K562 (cell line): ENCODE results near the gene LRRC71. TPM values are rescaled to one million over a fixed set of nuclear protein-coding genes. Genes with fewer than 3 reads are reported as not detected.

ENCODE experiments used
- BCOR ChIP-seq: fragments of 450-650 bp; IDR thresholded peaks from 2 replicates; pipeline ENCODE4 v1.6.1; 2016
- CHD1 ChIP-seq: fragments of 200-600 bp; sonication (generic); IDR thresholded peaks from one replicate; pipeline ENCODE4 v1.6.1; 2012; ENCODE audit warnings: mild to moderate bottlenecking, moderate library complexity, low read length, inconsistent platforms
- CREM ChIP-seq: IDR thresholded peaks from 2 replicates; pipeline ENCODE4 v1.6.1; 2014; ENCODE audit warnings: antibody characterized with exemption, low read depth
- DPF2 ChIP-seq: fragments of 450-650 bp; IDR thresholded peaks from 2 replicates; pipeline ENCODE4 v1.6.1; 2016
- GATA2 ChIP-seq: sonication (generic); formaldehyde crosslinking; IDR thresholded peaks from 2 replicates; pipeline ENCODE4 v1.4.0; 2020; ENCODE audit warnings: mild to moderate bottlenecking, missing genetic modification reagents
- HDAC1 ChIP-seq, 2 experiments: fragments of 450-650 bp; IDR thresholded peaks; 2 replicates each; pipeline ENCODE4 v1.6.1; 2016 to 2017; ENCODE audit warnings: inconsistent platforms in 1 of 2, mild to moderate bottlenecking in 1 of 2, moderate library complexity in 1 of 2
- HDAC2 ChIP-seq: fragments of 450-650 bp; IDR thresholded peaks from 2 replicates; pipeline ENCODE4 v1.6.1; 2016; ENCODE audit warnings: mild to moderate bottlenecking
- KLF16 ChIP-seq: IDR thresholded peaks from 2 replicates; pipeline ENCODE4 v1.6.1; 2016; ENCODE audit warnings: antibody characterized with exemption
- MTA2 ChIP-seq: fragments of 450-650 bp; IDR thresholded peaks from 2 replicates; pipeline ENCODE4 v1.6.1; 2016; ENCODE audit warnings: low read depth
- PHB ChIP-seq: fragments of 250-450 bp; sonication (Bioruptor Pico); IDR thresholded peaks from 2 replicates; pipeline ENCODE4 v1.5.0; 2021
- SMARCE1 ChIP-seq: fragments of 450-650 bp; IDR thresholded peaks from 2 replicates; pipeline ENCODE4 v1.7.1; 2016; ENCODE audit warnings: mild to moderate bottlenecking
- TAF1 ChIP-seq: IDR thresholded peaks from 2 replicates; pipeline ENCODE4 v1.6.1; 2011; ENCODE audit warnings: mild to moderate bottlenecking, low read length, moderate library complexity; ENCODE audit not compliant: insufficient read depth, control insufficient read depth, severe bottlenecking; ENCODE audit errors: extremely low read depth
- ZBTB7A ChIP-seq: IDR thresholded peaks from 2 replicates; pipeline ENCODE4 v1.6.1; 2011; ENCODE audit warnings: low read depth, mild to moderate bottlenecking, low read length, moderate library complexity, borderline replicate concordance; ENCODE audit not compliant: control insufficient read depth
- polyA plus RNA-seq, 8 experiments: library from polyadenylated mRNA; depleted of rRNA in 4 of 8; stranded (reverse) in 5 of 8; unstranded in 3 of 8; fragments of >200 nt; fragmentation: Nextera tagmentation in 2 of 8; fragmentation: Illumina TruSeq in 1 of 8; extraction: Ambion mirVana in 2 of 8; extraction: Trizol in 1 of 8; gene quantifications; 2 replicates each; pipeline versions ENCODE4 v1.2.1 to v1.2.3, GENCODE V29; 2011 to 2014; ENCODE audit warnings: inconsistent platforms in 1 of 8, missing spikeins in 1 of 8
- total RNA-seq, 7 experiments: library from RNA; depleted of rRNA in 6 of 7; stranded (reverse); fragments of >200 nt in 6 of 7; fragmentation: Illumina TruSeq in 2 of 7; extraction: Trizol in 2 of 7; gene quantifications; 2 replicates each; pipeline versions ENCODE4 v1.2.1 to v1.2.3, GENCODE V29; 2011 to 2021; ENCODE audit warnings: low replicate concordance in 1 of 7
- TF ChIP-seq, protein P1 (sequence below): fragments of 150-350 bp; IDR thresholded peaks from 2 replicates; pipeline ENCODE4 v1.6.1; 2014; ENCODE audit warnings: low read depth, mild to moderate bottlenecking, low read length, borderline replicate concordance
- TF ChIP-seq, protein P2 (sequence below): fragments of 200-800 bp; sonication (Bioruptor generic); IDR thresholded peaks from 2 replicates; pipeline ENCODE4 v1.6.1; 2017; ENCODE audit warnings: missing genetic modification characterization, missing compliant biosample characterization
- TF ChIP-seq, protein P3 (sequence below): fragments of 450-650 bp; IDR thresholded peaks from 2 replicates; pipeline ENCODE4 v1.6.1; 2017; ENCODE audit warnings: antibody characterized with exemption, mild to moderate bottlenecking
- TF ChIP-seq, protein P4 (sequence below), 2 experiments: IDR thresholded peaks; 2 replicates each; pipeline ENCODE4 v1.6.1; 2011; ENCODE audit warnings: borderline replicate concordance in 1 of 2, control low read depth in 1 of 2, low read depth in 1 of 2, low read length in 1 of 2, mild to moderate bottlenecking in 1 of 2, mixed read lengths in 1 of 2, moderate library complexity in 1 of 2; ENCODE audit not compliant: insufficient read depth in 1 of 2, insufficient read length in 1 of 2, poor library complexity in 1 of 2, severe bottlenecking in 1 of 2; ENCODE audit errors: extremely low read depth in 1 of 2

Gene LRRC71
- total and polyA plus RNA-seq, 9 of the 15 experiments (the other 6 are each of a cell fraction or from before 2014, with no cell fraction given), result 0.06 to 1.2 (median 0.51) TPM; not detected in 1

DNA sequence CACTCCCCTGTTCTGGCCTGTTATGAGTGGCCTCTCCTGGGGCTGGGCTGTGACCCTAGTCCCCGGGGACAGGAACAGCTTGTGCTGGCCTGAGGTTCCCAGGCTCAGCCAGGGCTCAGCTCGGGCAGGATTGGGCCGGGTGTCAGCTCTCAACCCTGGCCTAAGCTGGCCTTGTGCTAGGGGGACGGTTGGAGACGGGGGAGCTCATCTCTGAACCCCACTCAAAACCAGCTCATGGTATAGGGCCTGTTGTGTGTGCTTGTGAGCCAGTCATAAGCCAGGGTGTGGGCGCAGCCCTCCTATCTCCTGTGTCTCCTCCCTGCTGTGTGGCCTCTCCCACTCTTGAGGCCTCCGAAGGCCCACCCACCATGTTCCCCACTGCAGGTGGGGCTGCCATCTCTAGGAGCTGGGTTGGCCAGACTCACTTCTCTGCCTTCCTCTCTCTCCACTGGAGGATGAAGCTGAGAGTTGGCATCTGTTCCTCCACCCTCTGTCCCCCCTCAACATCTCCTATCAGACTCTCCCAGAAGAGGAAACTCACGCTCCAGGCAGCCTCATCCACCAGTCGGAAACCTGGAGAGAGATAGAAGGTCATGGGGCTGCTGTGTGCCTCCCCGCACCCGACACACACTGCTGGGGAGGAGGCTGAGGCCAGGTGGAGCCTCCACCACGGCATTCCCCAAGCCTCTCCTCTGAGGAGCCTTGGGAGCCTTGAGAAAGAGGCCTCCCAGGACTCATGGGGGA lies 25.5 kb upstream of the LRRC71 start (continued):
- TF ChIP-seq, protein P1, sequence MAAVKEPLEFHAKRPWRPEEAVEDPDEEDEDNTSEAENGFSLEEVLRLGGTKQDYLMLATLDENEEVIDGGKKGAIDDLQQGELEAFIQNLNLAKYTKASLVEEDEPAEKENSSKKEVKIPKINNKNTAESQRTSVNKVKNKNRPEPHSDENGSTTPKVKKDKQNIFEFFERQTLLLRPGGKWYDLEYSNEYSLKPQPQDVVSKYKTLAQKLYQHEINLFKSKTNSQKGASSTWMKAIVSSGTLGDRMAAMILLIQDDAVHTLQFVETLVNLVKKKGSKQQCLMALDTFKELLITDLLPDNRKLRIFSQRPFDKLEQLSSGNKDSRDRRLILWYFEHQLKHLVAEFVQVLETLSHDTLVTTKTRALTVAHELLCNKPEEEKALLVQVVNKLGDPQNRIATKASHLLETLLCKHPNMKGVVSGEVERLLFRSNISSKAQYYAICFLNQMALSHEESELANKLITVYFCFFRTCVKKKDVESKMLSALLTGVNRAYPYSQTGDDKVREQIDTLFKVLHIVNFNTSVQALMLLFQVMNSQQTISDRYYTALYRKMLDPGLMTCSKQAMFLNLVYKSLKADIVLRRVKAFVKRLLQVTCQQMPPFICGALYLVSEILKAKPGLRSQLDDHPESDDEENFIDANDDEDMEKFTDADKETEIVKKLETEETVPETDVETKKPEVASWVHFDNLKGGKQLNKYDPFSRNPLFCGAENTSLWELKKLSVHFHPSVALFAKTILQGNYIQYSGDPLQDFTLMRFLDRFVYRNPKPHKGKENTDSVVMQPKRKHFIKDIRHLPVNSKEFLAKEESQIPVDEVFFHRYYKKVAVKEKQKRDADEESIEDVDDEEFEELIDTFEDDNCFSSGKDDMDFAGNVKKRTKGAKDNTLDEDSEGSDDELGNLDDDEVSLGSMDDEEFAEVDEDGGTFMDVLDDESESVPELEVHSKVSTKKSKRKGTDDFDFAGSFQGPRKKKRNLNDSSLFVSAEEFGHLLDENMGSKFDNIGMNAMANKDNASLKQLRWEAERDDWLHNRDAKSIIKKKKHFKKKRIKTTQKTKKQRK, result no peak
- TF ChIP-seq, protein P2, sequence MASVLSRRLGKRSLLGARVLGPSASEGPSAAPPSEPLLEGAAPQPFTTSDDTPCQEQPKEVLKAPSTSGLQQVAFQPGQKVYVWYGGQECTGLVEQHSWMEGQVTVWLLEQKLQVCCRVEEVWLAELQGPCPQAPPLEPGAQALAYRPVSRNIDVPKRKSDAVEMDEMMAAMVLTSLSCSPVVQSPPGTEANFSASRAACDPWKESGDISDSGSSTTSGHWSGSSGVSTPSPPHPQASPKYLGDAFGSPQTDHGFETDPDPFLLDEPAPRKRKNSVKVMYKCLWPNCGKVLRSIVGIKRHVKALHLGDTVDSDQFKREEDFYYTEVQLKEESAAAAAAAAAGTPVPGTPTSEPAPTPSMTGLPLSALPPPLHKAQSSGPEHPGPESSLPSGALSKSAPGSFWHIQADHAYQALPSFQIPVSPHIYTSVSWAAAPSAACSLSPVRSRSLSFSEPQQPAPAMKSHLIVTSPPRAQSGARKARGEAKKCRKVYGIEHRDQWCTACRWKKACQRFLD (CRISPR knock-in tag), result peak; percentile 71; the same call in 1 of the 2 replicates
- TF ChIP-seq TAF1 (peak; percentile 20), BCOR (0 out of 2 replicates have a peak, but pooled peaks have one; percentile 12), GATA2 (CRISPR knock-in tag) (peak; percentile 65; the same call in 1 of the 2 replicates), HDAC1 (IDR thresholded peaks at IDR 0.05) (peak in 1 of 2 experiments; percentile 45; a peak in 1 of 4 replicates), PHB (CRISPR knock-in tag) (0 out of 2 replicates have a peak, but pooled peaks have one; percentile 63), MTA2 (peak; percentile 71), SMARCE1 (0 out of 2 replicates have a peak, but pooled peaks have one; percentile 40), HDAC2 (0 out of 2 replicates have a peak, but pooled peaks have one; percentile 68), CREM (peak; percentile 4; the same call in 1 of the 2 replicates), DPF2 (peak; percentile 73), KLF16 (peak; percentile 74; the same call in 1 of the 2 replicates), ZBTB7A (peak; percentile 30; the same call in 1 of the 2 replicates), CHD1 (no peak)
- TF ChIP-seq, protein P3, sequence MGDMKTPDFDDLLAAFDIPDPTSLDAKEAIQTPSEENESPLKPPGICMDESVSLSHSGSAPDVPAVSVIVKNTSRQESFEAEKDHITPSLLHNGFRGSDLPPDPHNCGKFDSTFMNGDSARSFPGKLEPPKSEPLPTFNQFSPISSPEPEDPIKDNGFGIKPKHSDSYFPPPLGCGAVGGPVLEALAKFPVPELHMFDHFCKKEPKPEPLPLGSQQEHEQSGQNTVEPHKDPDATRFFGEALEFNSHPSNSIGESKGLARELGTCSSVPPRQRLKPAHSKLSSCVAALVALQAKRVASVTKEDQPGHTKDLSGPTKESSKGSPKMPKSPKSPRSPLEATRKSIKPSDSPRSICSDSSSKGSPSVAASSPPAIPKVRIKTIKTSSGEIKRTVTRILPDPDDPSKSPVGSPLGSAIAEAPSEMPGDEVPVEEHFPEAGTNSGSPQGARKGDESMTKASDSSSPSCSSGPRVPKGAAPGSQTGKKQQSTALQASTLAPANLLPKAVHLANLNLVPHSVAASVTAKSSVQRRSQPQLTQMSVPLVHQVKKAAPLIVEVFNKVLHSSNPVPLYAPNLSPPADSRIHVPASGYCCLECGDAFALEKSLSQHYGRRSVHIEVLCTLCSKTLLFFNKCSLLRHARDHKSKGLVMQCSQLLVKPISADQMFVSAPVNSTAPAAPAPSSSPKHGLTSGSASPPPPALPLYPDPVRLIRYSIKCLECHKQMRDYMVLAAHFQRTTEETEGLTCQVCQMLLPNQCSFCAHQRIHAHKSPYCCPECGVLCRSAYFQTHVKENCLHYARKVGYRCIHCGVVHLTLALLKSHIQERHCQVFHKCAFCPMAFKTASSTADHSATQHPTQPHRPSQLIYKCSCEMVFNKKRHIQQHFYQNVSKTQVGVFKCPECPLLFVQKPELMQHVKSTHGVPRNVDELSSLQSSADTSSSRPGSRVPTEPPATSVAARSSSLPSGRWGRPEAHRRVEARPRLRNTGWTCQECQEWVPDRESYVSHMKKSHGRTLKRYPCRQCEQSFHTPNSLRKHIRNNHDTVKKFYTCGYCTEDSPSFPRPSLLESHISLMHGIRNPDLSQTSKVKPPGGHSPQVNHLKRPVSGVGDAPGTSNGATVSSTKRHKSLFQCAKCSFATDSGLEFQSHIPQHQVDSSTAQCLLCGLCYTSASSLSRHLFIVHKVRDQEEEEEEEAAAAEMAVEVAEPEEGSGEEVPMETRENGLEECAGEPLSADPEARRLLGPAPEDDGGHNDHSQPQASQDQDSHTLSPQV, result 0 out of 2 replicates have a peak, but pooled peaks have one; percentile 70
- TF ChIP-seq, protein P4, sequence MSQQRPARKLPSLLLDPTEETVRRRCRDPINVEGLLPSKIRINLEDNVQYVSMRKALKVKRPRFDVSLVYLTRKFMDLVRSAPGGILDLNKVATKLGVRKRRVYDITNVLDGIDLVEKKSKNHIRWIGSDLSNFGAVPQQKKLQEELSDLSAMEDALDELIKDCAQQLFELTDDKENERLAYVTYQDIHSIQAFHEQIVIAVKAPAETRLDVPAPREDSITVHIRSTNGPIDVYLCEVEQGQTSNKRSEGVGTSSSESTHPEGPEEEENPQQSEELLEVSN (IDR thresholded peaks at IDR 0.05; ENCODE audit: borderline replicate concordance in 1 of 2, extremely low read depth in 1 of 2, insufficient read depth in 1 of 2, insufficient read length in 1 of 2, low read depth in 1 of 2, low read length in 1 of 2, poor library complexity in 1 of 2, severe bottlenecking in 1 of 2), result peak in 1 of 2 experiments; percentile 39
